Urothelium cell line (cell line): ENCODE measurements around the gene UQCC2.

ENCODE experiments used
- DNase-seq: peaks from one replicate; pipeline ENCODE4 v3.0.0; 2011; ENCODE audit warnings: low spot score, mixed read lengths
- FAIRE-seq: peaks from 2 replicates; lab custom pipeline; 2011; peaks lifted over from hg19 to GRCh38; lab: Jason Lieb, UNC

UQCC2 gene

DNA sequence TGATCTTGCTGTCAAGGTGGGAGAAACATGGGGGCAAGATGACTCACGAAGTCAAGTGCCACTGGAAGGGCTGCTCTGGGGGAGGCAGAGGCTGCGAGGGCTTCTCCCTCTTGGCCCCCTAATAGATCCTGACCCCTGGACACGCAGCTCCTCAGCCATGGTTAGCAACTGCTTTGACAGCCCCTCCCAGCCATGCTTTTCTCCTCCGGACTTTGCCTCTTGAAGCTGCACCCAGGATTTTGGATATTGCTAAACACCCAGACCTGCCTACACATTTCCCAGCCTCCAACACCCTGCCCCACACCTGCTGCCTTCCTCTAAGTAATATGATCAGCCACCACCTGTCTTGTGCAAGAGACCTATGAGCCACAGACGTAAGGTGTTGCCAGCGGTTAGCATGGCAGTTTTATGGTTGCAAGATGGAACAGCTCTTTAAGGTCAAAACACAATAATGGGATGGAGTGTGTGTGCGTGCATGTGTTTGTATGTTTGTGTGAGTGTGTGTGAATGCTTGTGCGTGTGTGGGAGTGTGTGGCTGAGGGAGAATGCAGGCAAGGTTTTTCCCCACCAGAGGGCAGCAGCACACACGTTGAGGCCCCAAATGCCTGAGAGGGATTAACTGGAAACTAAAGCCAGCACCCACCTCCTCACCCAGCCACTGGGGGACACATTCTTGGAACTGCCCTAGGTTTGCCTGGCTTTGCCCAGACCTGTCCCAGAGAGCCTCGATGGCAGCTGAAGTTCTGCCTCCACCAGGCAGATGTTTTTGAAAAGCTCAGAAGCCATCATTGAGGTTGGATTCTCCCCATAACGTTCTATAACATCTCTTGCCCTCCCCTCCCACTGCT is 32.7 kb upstream of the UQCC2 start:
- peak; percentile 91 for FAIRE-seq

DNA sequence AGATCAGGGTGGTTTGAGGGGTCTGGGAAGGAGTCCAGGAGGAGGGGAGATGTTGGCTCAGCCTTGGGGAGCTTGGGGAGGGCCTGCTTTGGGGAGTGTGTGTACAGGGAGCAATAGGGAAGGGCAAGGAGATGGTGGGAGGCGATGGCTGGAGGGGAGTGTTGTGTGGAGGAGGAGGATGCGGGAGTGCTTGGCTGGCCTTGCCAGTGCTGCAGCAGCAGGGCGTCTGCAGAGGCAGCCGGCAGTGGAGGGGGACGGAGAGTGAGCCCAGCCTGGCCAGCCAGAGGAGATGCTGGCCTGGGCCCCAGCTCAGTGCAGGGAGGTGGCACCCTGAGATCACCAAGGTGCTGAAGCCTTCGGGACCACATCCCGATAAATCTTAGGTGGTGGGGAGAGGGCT is 31.3 kb upstream of the UQCC2 start:
- no peak for FAIRE-seq
- DNase-seq = no peak

More for the DNA sequence above, 32.7 kb upstream of the UQCC2 start:
- peak; percentile 89 for DNase-seq

DNA sequence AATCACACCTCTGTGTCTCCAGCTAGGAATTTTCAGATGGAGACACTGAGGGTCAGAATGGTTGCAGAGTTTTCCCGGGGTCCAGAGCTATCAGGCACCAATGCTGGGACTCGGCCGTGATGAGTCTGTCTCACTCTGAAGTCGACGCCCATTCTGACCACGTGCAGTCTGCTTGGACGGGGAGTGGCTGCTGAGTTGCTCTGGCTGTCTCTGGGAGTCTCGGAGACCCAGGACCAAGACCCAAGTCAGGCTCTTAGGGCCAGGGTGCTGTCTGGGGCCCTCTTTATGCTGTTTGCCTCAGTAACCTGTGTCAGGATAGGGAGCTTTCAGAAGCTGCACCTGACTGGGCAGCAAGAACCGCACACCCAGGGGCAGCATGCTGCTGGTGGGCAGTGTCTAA is 30.6 kb upstream of the UQCC2 start:
- FAIRE-seq = no peak
- no peak for DNase-seq

DNA sequence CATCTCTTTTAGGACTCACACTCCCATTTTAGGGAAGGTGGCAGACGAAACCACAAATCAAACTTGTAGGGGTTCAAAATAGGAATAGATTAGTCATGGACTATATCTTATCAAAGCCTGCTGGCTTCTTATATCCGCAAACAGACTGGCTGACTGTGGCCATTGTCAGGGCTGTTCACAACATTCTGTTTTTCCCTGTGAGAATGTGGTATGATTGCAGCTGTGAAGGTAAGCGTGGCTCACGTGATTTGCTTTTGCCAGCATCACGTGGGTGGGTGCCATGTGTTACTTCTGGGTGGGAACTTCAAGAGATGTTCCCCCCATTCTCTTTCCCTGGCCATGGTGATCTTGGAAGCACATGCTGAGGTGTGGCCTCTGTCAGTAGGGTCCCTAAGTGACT is 29.3 kb upstream of the UQCC2 start:
- FAIRE-seq (no peak), DNase-seq (no peak)

DNA sequence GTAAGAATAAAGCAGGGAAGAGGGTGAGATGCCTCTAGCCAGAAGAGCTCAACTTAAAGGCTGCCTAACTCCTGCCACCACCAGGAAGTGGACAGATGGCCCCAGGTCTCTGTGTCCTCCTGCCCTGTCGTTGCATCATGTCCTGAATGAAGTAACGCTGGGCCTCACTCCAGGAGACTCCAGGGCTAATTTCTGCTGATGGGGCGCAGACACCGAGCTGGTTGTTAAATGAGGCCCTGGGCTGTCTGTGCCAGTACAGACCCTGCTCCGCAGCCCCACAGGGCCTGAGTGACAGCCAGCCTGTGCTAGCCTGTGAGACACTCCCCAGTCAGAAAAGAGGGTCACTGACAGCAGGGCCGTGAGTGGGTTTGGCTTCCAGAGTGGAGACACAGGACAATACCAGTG is 28.7 kb upstream of the UQCC2 start:
- FAIRE-seq (no peak), DNase-seq (no peak)

DNA sequence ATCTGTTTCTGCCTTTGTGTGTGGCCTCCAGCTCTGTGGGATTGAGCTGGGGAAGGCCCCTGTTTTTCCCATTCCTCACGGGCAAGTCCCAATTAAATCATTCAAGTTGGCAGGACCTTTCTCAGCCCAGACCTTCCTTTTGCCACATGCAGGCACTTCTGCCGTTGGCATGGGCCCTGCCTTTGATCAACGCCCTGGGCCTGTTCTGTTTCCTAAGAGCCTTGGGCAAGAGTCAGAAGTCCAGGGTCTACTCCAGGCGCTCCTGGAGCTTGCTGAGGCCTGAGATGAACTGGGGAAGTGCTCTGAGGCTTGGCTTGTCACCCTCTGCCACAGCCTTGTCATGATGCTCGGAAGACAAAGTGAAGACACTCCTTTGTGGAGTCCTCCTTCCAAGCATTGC is 28.1 kb upstream of the UQCC2 start:
- FAIRE-seq (no peak), DNase-seq (no peak)

DNA sequence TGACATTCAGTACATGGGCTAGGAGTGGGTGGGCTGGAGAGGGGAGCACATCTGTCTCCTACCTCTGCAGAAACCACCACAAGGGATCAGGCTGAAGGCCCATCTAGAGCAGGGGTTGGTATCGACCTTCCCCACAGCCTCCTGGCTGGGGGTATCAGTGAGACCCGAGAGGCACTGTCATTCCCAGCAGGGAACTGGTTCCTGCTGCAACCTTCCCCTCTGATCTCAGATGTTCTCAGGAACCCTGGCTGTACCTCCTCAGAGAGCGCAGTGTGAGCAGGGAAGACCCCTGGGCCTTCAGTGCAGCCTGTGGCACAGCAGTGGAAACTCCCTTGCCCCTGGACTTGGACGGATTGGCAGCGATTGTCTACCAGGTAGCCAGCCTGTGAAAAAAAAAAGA is 27.4 kb upstream of the UQCC2 start:
- DNase-seq = no peak
- no peak for FAIRE-seq

DNA sequence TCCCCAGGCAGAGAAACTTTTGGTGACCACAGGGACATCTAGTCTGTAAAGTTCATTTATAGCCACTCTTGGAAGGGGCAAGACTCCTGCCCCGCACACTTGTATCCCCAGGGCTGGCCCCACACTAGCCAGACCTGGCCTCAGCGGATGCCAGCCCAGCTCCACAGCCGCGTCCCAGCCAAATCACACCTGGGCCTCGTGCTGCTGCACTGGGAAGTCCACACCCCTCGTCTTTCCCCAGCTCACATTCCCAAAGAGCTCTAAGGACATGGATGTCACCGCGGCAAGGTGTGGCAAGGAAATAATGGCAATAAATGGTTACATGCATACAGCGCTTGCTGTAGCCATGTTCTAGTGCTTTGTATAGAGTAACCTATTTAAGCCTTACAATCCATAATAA is 26.7 kb upstream of the UQCC2 start:
- no peak for DNase-seq
- FAIRE-seq = no peak

DNA sequence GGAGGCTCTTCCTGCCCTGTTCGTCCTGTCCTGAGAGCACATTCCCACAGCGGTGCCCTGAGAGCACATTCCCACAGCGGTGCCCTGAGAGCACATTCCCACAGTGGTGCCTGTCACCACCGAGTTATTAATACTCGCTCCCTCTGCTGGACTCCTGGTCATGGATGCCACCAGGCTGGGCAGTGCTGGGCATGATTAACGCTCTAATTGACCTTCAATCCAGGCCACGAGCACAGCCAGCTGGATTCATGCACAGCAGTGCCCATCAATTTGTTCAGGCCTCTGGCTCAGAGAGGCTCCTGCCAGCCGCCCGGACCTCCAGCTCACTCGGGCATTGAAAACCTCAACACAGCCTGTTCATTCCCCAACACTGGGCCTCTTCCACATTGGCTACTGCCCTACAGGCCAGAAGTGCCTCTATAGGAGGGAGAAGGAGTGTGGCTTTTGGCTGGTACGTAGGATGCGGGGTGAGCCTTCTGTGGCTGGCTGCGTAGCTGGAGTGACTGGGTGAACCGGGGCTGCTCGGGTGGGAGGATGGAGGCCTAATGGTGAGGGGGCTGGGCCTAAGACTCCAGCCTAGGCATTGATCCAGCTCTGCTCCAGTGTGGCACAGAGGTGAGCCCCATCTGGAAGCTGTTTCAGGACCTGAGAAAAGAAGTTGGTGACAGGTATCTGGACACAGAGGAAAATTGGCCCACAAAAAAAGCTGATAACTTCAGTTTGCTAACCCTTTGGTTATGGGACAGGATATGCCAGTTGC is 25.9 kb upstream of the UQCC2 start:
- FAIRE-seq = no peak
- DNase-seq = no peak

DNA sequence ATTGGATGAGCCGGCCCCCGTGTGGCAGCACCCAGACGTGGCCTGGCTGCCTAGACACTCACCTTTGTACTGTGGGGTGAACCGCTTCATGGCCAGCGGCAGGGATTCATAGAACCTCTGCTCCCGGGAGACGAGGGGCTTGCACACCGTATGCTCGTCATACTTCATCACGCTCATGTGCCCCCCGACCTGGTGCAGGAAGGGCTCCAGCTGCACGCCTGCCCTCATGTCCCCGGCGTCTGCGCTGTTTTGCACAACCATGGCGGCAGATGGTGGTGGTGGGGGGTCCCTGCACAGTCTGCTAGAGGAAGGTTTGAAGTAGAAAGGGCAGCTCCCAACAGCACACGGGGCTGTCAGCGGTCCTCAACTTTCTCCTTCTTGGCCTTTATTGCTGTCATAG is 23.7 kb upstream of the UQCC2 start:
- DNase-seq (no peak), FAIRE-seq (no peak)

GRCh38 chr6:33733709-33734007 is 22.2 kb upstream of the UQCC2 start:
- FAIRE-seq (no peak), DNase-seq (no peak)

- no peak for FAIRE-seq
- DNase-seq = no peak
Measured at GRCh38 chr6:33732817-33733708, 21.6 kb upstream of the UQCC2 start.

DNA sequence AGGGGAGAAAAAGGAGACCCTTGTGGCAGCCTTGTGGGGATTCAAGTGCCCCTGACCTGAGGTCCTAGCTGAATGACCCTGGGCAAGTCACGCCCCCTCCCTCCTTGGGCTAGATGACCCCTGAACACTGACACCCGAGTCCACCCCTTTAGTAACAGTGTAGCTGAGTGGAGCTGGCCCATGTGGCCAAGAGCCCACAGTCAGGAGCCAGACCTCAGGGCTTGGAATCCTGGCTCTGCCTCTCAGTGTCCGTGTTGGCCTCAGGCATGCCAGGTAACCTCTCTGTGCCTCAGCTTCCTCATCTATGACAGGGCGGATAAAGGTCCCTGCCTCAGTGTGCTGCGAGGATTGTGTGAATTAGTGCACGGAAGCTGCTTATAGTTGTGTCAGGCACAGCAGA is 20.9 kb upstream of the UQCC2 start:
- DNase-seq (no peak), FAIRE-seq (no peak)

- DNase-seq = no peak
- FAIRE-seq = no peak
Measured at GRCh38 chr6:33731751-33732282, 20.3 kb upstream of the UQCC2 start.

- DNase-seq = no peak
- FAIRE-seq = no peak
Measured at GRCh38 chr6:33731035-33731434, 19.5 kb upstream of the UQCC2 start.

DNA sequence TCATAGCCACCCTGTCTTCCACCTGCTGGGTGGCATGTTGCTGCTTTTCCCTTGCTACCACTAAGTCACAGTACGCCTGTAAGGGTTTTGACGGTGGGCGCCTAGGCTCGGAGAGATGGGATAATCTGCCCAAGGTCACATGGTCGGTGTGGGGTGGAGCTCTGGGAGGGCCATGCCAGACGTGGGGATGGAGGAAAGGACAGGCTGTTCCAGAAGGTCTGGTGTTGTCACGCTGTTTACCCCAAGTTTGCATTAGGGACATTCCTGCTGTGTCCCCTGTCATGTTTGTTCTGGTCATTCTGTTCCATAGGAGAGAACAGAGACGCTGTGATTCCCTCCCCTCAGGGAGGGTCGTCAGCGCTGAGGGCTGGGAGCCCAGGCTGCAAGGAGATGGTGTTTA is 19.1 kb upstream of the UQCC2 start:
- DNase-seq (no peak), FAIRE-seq (no peak)

- no peak for DNase-seq
- no peak for FAIRE-seq
Measured at GRCh38 chr6:33729059-33729458, 17.6 kb upstream of the UQCC2 start.

DNA sequence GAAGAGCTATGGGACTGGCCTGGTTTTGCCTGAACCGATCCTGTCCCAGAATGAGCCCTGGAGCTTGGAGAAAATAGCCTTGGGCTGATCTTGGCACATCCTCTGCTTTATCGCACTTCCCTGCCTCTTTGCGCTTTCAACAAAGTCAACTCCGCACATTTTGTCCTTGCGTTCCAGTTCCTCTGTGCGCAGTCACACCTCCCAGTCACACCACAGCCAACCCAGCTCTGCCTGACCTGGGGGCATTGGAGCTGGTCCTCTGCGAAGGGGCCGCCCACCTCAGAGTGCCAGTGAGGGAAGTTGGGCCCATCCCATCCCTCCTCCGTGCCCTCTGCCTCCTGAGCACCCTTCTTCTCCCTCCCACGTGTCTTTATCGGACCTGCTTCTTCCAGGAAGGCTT is 16.9 kb upstream of the UQCC2 start:
- FAIRE-seq = no peak

DNA sequence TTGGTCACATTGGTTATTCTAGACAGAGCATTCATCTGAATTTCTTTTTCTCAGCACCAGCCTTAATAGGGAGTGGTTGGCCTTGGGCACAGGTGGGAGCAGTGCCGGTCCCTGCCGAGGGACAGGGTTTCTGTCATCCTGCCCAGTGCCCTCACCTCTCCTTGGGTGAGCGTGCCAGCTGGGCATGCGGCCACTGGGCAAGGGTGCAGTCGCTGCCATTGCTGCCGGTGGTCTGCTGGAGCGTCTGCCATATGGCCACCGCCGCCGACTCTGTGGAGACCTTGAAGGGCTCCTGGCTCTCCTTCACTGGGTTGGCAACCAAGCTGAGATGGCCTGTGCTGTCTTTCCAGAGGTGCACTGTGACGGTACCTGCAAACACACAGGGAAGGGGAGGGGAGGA is 16.4 kb upstream of the UQCC2 start:
- DNase-seq = no peak
- no peak for FAIRE-seq

More for the DNA sequence above, 16.9 kb upstream of the UQCC2 start:
- no peak for DNase-seq

- FAIRE-seq (no peak), DNase-seq (no peak)
Measured at GRCh38 chr6:33727126-33727525, 15.6 kb upstream of the UQCC2 start.

DNA sequence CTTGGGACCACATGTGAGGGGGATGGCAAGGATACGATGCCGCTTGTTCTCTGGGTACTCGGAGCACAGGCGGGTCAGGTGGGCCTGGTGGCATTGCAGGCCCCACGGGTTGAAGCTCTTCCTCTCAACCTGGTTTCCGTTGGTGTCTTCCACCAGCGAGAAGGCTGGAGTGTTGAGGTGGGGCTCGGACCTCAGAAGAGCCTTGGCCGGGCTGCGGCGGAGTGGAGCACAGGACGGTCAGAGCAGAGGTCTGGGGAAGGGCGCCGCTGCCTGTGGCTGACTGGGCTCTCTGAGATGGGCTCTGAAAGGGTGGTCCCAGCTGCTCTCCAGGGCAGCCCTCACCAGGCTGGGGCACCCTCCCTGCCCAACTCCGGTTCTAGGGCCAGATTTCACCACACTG is 15.2 kb upstream of the UQCC2 start:
- FAIRE-seq (no peak), DNase-seq (no peak)
